Natural killer cell (primary cell): ENCODE measurements around the gene DAW1. TPM values are rescaled to one million over a fixed set of nuclear protein-coding genes. Genes with fewer than 3 reads are reported as not detected.
A peak's percentile ranks its signal among the peaks of the same experiment; 100 is the strongest.

Experiments used
- ATAC-seq, 3 donors: fragments of 150-1000 bp in 2 of 3; fragments of 200-7000 bp in 1 of 3; cut with Tn5 transposase; 1 replicate in 1 of 3; 2 replicates in 2 of 3; pipeline ENCODE4 v1.10.0; 2021; ENCODE audit warnings: mild to moderate bottlenecking in 2 of 3, moderate library complexity in 2 of 3
- DNase-seq, 2 donors: peaks; one replicate each; pipeline versions ENCODE4 v3.0.0 to v3.0.0-alpha.2; 2013 to 2021; ENCODE audit warnings: mixed read lengths in 1 of 2
- H3K27ac ChIP-seq: one replicate; pipeline ENCODE4 v1.5.1; 2013; ENCODE audit warnings: mild to moderate bottlenecking, low read length
- H3K27me3 ChIP-seq: one replicate; pipeline ENCODE4 v1.6.1; 2013; ENCODE audit warnings: low read length; ENCODE audit not compliant: control insufficient read depth, insufficient read depth
- H3K36me3 ChIP-seq: one replicate; pipeline ENCODE4 v1.6.1; 2013; ENCODE audit warnings: low read length; ENCODE audit not compliant: control insufficient read depth, insufficient read depth
- H3K4me1 ChIP-seq: one replicate; pipeline ENCODE4 v1.6.1; 2013; ENCODE audit warnings: low read length; ENCODE audit not compliant: control insufficient read depth, insufficient read depth
- H3K4me3 ChIP-seq: one replicate; pipeline ENCODE4 v1.5.1; 2013; ENCODE audit warnings: low read length
- H3K9me3 ChIP-seq: one replicate; pipeline ENCODE4 v1.6.1; 2013; ENCODE audit warnings: low read length; ENCODE audit not compliant: control insufficient read depth, insufficient read depth
- H3K27ac Mint-ChIP-seq, 2 donors: one replicate each; pipeline ENCODE4 v1.8.0; 2022; ENCODE audit warnings: mild to moderate bottlenecking in 2 of 2, mixed read lengths in 2 of 2, moderate library complexity in 1 of 2
- H3K27me3 Mint-ChIP-seq, 2 donors: one replicate each; pipeline ENCODE4 v1.8.0; 2022; ENCODE audit warnings: low read depth in 2 of 2, mixed read lengths in 2 of 2
- H3K36me3 Mint-ChIP-seq: one replicate; pipeline ENCODE4 v1.8.0; 2022; ENCODE audit warnings: mixed read lengths
- H3K4me1 Mint-ChIP-seq, 2 donors: one replicate each; pipeline ENCODE4 v1.8.0; 2022; ENCODE audit warnings: mixed read lengths in 2 of 2
- H3K4me3 Mint-ChIP-seq: one replicate; pipeline ENCODE4 v1.8.0; 2022; ENCODE audit warnings: mild to moderate bottlenecking, moderate library complexity, mixed read lengths
- H3K9me3 Mint-ChIP-seq, 2 donors: one replicate each; pipeline ENCODE4 v1.8.0; 2022; ENCODE audit warnings: mixed read lengths in 2 of 2
- WGBS: methylation state at CpG from one replicate; pipeline ENCODE4 v1.1.7; 2013; ENCODE audit warnings: missing lambda C conversion rate; ENCODE audit not compliant: insufficient coverage; 5-methylcytosine and 5-hydroxymethylcytosine counted together
- intact Hi-C: fragments of 100-400 bp; cut with micrococcal nuclease; formaldehyde crosslinking; loops from one replicate; pipeline ENCODE4 v1.14.2; 2022
- total RNA-seq, 4 donors: library from RNA; stranded (reverse); fragments of 120-200 nt in 1 of 4; gene quantifications; one replicate each; pipeline versions ENCODE4 v1.2.3 to v1.2.4, GENCODE V29; 2013 to 2022
- TF ChIP-seq, protein P1 (sequence below): fragments of 200-600 bp; IDR thresholded peaks from one replicate; pipeline ENCODE4 v1.8.0; 2022; ENCODE audit warnings: antibody characterized with exemption

Gene DAW1
- total RNA-seq, 3 donors from 2014 or later (not counting 1 experiment from before 2014, with no cell fraction given): not detected

- Histone ChIP-seq H3K27me3 (no peaks in the 10 kb centered on the region), H3K9me3 (no peaks in the 10 kb centered on the region), H3K27ac (no peak overlapping the region), H3K4me1 (no peaks in the 10 kb centered on the region), H3K4me3 (no peak overlapping the region), H3K36me3 (no peaks in the 10 kb centered on the region)
- Mint-ChIP-seq H3K9me3 (peaks cover 0 to 6% of the 10 kb centered on the region in 2 donors), H3K4me1 (peaks cover 4 to 5% of the 10 kb centered on the region in 2 donors), H3K27me3 (no peaks in the 10 kb centered on the region), H3K36me3 (no peaks in the 10 kb centered on the region), H3K4me3 (no peak overlapping the region), H3K27ac (no peak overlapping the region)
- TF ChIP-seq, protein P1, sequence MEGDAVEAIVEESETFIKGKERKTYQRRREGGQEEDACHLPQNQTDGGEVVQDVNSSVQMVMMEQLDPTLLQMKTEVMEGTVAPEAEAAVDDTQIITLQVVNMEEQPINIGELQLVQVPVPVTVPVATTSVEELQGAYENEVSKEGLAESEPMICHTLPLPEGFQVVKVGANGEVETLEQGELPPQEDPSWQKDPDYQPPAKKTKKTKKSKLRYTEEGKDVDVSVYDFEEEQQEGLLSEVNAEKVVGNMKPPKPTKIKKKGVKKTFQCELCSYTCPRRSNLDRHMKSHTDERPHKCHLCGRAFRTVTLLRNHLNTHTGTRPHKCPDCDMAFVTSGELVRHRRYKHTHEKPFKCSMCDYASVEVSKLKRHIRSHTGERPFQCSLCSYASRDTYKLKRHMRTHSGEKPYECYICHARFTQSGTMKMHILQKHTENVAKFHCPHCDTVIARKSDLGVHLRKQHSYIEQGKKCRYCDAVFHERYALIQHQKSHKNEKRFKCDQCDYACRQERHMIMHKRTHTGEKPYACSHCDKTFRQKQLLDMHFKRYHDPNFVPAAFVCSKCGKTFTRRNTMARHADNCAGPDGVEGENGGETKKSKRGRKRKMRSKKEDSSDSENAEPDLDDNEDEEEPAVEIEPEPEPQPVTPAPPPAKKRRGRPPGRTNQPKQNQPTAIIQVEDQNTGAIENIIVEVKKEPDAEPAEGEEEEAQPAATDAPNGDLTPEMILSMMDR: no peak
- no peak for DNase-seq
- no CpG with 5 or more reads among the region's 1 CpG for WGBS
- no peak for ATAC-seq
- intact Hi-C loops: no loop called here
These were observed 24.6 kb upstream of the DAW1 start for GRCh38 chr2:227846831-227847230.

DNA sequence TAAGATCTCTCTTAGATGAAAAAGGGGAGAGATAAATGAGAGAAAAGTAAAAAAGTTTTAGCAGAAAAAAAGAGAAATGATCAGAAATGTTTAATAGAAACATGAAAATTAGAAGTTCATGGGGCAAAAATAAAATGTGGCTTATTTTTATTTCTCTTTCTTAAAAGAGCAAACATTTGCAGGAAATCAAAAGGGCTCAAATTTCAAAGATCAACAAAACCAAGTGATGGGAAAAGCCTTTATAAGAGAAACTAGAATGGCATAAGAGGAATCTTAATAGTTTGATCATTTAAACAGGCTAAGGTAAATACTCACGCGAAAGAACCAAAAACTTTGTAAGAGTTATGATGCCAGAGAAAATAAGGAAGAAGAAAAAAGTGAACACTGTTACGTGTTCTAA, 23.3 kb upstream of the DAW1 start:
- Histone ChIP-seq H3K27ac (peak overlapping the region; percentile 44), H3K9me3 (no peaks in the 10 kb centered on the region), H3K36me3 (no peaks in the 10 kb centered on the region), H3K27me3 (no peaks in the 10 kb centered on the region), H3K4me3 (no peak overlapping the region), H3K4me1 (no peaks in the 10 kb centered on the region)
- intact Hi-C loops: no loop called here
- H3K27me3 Mint-ChIP-seq: no peaks in the 10 kb centered on the region
- H3K4me3 Mint-ChIP-seq: no peak overlapping the region
- peaks cover 0 to 6% of the 10 kb centered on the region in 2 donors for H3K9me3 Mint-ChIP-seq
- DNase-seq (no peak), ATAC-seq (no peak)
- no CpG with 5 or more reads among the region's 3 CpGs for WGBS
- peak overlapping the region in 1 of 2 donors; percentile 3 for H3K27ac Mint-ChIP-seq
- TF ChIP-seq, protein P1: no peak
- no peaks in the 10 kb centered on the region for H3K36me3 Mint-ChIP-seq
- peaks cover 4 to 5% of the 10 kb centered on the region in 2 donors for H3K4me1 Mint-ChIP-seq

- Mint-ChIP-seq H3K27me3 (no peaks in the 10 kb centered on the region), H3K27ac (peak overlapping the region in 1 of 2 donors; percentile 3), H3K9me3 (peaks cover 0 to 6% of the 10 kb centered on the region in 2 donors), H3K4me1 (peaks cover 4 to 5% of the 10 kb centered on the region in 2 donors), H3K4me3 (no peak overlapping the region), H3K36me3 (no peaks in the 10 kb centered on the region)
- Histone ChIP-seq H3K9me3 (no peaks in the 10 kb centered on the region), H3K4me3 (no peak overlapping the region), H3K36me3 (no peaks in the 10 kb centered on the region), H3K4me1 (no peaks in the 10 kb centered on the region), H3K27ac (peak overlapping the region; percentile 44), H3K27me3 (no peaks in the 10 kb centered on the region)
- ATAC-seq (peak in 1 of 3 donors; percentile 26), DNase-seq (peak in 1 of 2 donors; percentile 64)
- 50% methylated on average over 2 of the region's 4 CpGs for WGBS
- intact Hi-C loops: no loop called here
- TF ChIP-seq, protein P1: no peak
These were observed 22.8 kb upstream of the DAW1 start for GRCh38 chr2:227848586-227848985.

GRCh38 chr2:227849906-227850305, 21.5 kb upstream of the DAW1 start:
- Mint-ChIP-seq H3K4me3 (no peak overlapping the region), H3K27ac (no peak overlapping the region), H3K9me3 (peaks cover 0 to 6% of the 10 kb centered on the region in 2 donors), H3K36me3 (no peaks in the 10 kb centered on the region), H3K27me3 (no peaks in the 10 kb centered on the region), H3K4me1 (peaks cover 4 to 5% of the 10 kb centered on the region in 2 donors)
- H3K36me3 ChIP-seq: no peaks in the 10 kb centered on the region
- 67% methylated on average over 1 of the region's 1 CpG for WGBS
- H3K27ac ChIP-seq: no peak overlapping the region
- intact Hi-C loops: no loop called here
- H3K27me3 ChIP-seq: no peaks in the 10 kb centered on the region
- ATAC-seq: no peak
- H3K9me3 ChIP-seq: no peaks in the 10 kb centered on the region
- TF ChIP-seq, protein P1: no peak
- no peaks in the 10 kb centered on the region for H3K4me1 ChIP-seq
- H3K4me3 ChIP-seq: no peak overlapping the region
- DNase-seq: no peak
